T-helper 2 cell (primary cell): Measurements from ENCODE around the gene LAMA2.

Experiments
- DNase-seq, 5 experiments: peaks; one replicate each; pipeline versions ENCODE4 v3.0.0 to v3.0.0-alpha.2; 2012 to 2022
- total RNA-seq, 2 donors: gene quantifications; one replicate each; lab custom pipeline; 2026; lab: John Stamatoyannopoulos, UW

Gene LAMA2, protein sequence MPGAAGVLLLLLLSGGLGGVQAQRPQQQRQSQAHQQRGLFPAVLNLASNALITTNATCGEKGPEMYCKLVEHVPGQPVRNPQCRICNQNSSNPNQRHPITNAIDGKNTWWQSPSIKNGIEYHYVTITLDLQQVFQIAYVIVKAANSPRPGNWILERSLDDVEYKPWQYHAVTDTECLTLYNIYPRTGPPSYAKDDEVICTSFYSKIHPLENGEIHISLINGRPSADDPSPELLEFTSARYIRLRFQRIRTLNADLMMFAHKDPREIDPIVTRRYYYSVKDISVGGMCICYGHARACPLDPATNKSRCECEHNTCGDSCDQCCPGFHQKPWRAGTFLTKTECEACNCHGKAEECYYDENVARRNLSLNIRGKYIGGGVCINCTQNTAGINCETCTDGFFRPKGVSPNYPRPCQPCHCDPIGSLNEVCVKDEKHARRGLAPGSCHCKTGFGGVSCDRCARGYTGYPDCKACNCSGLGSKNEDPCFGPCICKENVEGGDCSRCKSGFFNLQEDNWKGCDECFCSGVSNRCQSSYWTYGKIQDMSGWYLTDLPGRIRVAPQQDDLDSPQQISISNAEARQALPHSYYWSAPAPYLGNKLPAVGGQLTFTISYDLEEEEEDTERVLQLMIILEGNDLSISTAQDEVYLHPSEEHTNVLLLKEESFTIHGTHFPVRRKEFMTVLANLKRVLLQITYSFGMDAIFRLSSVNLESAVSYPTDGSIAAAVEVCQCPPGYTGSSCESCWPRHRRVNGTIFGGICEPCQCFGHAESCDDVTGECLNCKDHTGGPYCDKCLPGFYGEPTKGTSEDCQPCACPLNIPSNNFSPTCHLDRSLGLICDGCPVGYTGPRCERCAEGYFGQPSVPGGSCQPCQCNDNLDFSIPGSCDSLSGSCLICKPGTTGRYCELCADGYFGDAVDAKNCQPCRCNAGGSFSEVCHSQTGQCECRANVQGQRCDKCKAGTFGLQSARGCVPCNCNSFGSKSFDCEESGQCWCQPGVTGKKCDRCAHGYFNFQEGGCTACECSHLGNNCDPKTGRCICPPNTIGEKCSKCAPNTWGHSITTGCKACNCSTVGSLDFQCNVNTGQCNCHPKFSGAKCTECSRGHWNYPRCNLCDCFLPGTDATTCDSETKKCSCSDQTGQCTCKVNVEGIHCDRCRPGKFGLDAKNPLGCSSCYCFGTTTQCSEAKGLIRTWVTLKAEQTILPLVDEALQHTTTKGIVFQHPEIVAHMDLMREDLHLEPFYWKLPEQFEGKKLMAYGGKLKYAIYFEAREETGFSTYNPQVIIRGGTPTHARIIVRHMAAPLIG (N-terminal part only)
- total RNA-seq = 1.6 to 3.0 reads per million in 2 donors

DNA sequence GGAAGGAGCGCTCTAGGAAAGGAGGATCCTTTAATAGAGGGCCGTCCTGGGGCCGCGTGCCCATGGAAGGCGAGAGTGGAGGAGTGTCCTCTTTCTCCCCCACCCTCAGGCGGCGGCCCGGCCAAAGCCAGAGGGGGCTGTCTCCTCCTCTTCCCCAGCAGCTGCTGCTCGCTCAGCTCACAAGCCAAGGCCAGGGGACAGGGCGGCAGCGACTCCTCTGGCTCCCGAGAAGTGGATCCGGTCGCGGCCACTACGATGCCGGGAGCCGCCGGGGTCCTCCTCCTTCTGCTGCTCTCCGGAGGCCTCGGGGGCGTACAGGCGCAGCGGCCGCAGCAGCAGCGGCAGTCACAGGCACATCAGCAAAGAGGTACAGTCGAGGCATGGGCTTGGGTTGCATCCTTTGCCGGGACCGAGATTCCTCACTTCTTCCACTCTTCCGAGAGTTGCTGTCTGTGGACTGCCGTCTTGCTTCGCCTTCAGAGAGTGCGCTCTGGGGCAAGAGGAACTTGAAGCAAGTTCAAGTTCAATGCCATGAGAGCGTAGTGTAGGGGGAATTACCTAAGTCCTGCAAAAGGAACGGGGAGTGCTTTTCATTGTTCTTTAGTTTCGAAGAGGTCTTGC, at the start of gene LAMA2:
Gene LAMA2 (plus strand): TSS at position 148 of the 621 bp plus-strand sequence. CDS start 108 bp downstream, at position 256.
- DNase-seq = no peak

GRCh38 chr6:128836761-128837160, 46.2 kb upstream of the LAMA2 start:
- no peak for DNase-seq

DNA sequence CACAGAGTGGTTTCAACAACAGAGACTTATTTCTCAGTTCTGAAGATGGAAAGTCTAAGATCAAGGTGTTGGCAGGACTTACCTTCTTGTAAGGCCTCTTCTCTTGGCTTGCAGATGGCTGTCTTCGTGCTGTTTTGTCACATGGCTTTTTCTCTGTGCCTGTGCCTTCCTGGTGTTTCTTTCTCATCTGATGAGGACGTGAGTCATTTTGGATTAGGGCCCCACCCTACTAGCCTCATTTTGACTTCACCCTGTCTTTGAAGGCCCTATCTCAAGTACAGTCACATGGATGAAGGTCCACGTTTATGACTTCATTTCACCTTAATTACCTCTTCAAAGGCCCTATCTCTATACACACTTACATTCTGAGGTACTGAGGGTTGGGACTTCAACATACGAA, 41.4 kb upstream of the LAMA2 start:
- DNase-seq = no peak

- no peak for DNase-seq
These were observed 38.3 kb upstream of the LAMA2 start for GRCh38 chr6:128844598-128844997.

DNA sequence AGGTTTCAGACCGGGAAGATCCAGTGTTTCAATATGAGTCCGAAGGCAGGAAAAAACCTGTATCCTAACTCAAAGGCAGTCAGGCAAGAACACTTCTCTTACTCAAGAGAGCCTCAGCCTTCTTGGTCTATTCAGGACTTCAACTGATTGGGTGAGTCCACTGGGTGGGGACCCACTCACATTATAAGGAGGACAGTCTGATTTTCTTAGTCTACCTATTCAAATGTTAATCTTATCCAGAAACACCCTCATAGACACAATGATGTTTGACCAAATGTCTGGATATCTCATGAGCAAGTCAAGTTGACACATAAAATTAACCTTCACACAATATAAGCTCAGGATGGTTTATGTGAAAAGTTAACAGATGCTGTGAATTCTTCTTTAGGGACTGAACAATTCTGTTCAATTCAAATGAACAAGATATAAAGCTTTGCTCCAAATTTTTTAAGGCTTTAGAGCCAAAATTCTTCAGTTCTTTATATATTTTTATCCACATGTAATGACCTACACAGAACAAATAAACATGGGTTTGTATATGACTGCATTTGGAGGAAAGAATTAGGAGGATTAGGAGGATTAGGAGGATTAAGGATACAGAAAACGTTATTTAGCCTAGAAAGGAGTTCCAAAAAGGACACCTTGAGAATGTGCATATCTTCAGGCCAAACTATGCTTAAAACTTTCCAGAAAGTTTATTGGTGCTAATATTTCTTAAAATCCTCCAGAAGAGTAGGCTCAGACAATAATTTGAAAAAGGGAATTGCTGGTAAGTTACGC, 35.3 kb upstream of the LAMA2 start:
- no peak for DNase-seq

- no peak for DNase-seq
These were observed 34.6 kb upstream of the LAMA2 start for GRCh38 chr6:128848212-128848935.

GRCh38 chr6:128855581-128856085, 27.3 kb upstream of the LAMA2 start:
- no peak for DNase-seq

DNA sequence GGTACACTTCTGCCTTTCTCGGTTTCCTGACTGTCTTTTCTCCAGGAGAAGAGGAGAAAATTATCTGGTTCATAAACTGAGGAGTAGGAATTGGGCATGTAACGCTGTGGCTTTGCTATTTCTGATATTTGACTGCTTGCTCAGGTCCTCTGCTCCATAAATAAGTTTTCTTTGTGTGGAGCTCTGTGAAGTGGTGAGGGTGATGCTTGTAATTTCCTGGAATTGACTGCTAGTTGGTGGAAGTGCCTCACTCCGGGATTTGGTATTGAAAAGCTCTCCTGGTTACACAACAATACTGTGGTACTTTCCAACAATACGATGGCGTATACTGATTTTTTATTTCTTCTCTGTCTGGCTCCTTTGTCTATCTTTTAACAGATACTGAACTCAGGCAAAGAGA, 25.1 kb upstream of the LAMA2 start:
- DNase-seq = no peak

GRCh38 chr6:128860782-128861181, 22.2 kb upstream of the LAMA2 start:
- DNase-seq = no peak

GRCh38 chr6:128863983-128864382, 19.0 kb upstream of the LAMA2 start:
- no peak for DNase-seq

DNA sequence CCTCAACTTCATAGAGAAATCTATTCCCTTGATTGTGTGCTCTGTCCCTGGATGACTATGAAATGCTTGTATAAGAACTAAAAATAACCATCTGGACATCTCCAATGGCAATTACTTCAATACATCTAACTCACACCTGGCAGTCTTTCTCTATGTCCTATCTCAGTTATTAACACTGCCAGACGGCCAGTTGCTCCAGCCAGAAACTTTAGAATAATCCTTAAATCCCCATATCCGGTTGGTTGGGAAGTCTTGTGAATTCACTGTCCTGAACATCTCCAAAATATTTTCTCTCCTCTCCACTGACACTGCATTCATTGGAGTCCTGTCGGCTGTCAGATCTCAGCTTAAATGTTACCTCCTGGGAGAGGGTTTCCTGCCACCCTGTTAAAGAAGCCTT, 12.2 kb upstream of the LAMA2 start:
- DNase-seq = no peak

GRCh38 chr6:128874863-128875262, 8.1 kb upstream of the LAMA2 start:
- no peak for DNase-seq

DNA sequence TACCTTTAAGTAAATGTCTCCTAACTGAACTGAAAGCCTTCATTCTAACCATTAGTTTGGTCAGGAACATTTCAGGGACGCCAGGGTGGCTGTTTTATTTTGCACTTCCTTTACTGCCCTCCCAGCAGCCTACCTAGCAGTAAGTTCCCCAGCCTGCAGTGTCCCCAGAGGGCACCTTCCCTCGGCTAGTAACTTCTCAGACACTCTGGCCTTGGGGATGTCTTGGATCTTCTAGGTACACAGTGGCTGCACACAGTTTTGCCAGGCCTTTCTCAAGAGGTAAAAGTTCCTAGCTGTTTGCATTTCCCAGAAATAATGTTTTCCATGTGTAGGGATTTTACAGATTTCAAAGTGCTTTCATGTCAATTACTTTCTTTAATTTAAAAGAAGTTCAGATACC, 378 bp upstream of the LAMA2 start:
- DNase-seq = no peak

DNA sequence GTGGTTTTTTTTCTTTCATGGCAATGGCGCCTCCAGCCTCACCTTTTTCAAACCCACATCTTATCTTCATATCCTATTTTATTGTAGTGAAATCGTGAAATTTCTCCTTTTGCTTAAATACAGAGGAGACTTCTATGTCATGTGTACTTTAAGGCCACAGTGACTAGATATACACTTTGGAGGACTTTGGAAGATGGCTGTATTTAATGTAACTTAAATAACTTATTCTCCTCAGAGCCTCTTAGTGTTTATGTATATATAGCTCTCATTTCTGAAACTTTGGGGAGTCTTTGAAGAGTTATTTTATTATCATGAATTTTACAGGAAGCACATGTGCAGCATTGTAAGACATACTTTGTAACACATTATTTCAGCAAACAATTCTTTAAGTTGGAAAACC, 968 bp downstream of the LAMA2 start:
- no peak for DNase-seq

DNA sequence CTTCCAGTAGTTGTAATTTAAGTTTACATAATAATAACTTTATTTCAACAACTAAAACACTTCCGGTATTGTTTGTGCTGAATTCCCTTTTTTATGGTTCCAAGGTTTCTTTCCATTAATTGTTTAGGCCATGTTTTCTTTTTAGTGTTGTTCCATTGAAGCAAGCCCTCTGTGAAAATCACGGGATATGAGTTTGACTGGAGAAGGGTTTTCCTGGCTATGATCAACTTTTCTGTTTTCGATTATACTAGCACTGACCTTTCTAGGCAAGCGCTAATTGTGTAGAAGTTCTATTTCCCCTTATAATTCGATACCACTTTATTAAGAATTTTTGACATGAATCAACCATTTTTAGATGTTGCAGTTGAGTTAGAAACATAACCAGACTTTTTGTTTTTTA, 2.4 kb downstream of the LAMA2 start:
- DNase-seq = no peak

DNA sequence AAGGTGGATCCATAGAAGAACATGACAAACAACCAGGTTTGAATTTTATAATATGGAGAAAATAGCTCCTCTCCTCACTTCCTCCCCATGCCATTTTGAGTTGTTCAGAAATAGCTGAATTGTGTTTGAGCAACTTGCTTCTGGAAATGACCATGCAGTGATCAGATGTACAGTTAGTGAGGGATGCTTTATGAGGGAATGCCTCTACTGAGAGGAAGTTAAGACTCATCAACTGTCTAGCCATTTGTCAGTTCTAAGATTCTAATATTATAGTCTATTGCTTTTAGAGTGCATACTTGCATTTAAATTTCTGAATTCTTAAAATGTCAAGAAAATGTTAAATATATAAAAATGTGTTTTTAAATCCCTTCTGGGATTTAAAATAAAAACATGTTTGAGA, 3.8 kb downstream of the LAMA2 start:
- no peak for DNase-seq

- no peak for DNase-seq
These were observed 5.7 kb downstream of the LAMA2 start for GRCh38 chr6:128888444-128889175.

DNA sequence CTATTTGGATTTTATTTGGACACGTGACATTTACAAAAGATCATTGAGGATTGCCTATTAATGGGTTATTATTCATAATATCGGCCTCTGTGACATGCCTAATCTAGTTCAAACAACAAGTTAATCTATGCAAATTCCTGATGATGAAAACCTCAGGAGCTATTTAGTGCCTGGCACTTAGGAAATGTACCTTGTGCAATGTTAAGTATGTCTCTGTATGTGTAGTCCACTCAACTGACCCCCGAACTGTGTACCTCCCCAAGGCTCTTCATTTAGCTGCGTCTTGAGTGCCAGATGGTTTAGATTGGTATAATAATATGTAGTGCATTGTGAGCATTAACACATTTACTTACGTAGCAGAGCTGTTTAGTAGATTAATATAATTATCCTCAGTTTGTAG, 6.9 kb downstream of the LAMA2 start:
- DNase-seq = no peak

DNA sequence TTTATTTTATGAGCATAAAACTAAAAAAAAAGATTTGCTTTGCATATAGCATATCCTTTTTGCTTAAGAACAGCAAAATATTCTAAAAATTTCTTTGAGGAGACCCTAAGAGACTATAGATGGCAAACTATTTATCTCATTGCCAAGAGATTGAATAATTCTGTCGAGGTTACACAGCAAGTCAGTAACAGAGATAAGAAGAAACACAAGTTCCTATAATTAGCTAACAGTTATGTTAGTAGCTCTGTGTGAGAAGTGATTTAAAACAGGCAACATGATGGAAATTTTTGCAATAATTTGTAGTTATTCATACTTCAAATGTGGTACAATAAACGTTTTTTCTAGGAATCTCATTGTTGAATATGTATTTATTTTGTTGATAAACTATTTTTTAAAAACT, 9.1 kb downstream of the LAMA2 start:
- DNase-seq = no peak
